ENCODE measurements around the gene SUN2.

Gene SUN2

DNA sequence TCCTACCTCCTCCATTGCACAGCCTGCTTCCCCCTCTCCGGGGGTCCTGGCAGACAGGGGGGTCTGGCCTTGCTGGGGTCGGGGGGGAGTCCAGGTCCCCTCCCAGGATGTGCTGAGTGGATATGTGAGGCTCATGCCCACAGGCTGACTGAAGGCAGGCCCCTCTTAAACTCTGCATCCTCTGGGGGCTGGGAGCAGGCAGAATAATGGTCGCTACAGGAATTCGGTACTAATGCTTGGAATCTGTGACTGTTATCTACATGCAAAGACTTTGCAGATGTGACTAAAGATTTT is 1.6 kb upstream of the SUN2 start:
- no peak for FAIRE-seq
- DNase-seq (ENCODE audit: insufficient read length, low spot score) = no peak
- TF ChIP-seq SPI1 (IDR thresholded peaks at IDR 0.05; ENCODE audit: low read depth, low read length) = no peak
- TF ChIP-seq POLR2AphosphoS5 (IDR thresholded peaks at IDR 0.05; ENCODE audit: low read depth, low read length) = no peak
- no peak for TF ChIP-seq POLR2A (IDR thresholded peaks at IDR 0.05; ENCODE audit: low read depth, low read length)
- TF ChIP-seq POU2F2 (IDR thresholded peaks at IDR 0.05; ENCODE audit: low read depth, low read length) = no peak

DNA sequence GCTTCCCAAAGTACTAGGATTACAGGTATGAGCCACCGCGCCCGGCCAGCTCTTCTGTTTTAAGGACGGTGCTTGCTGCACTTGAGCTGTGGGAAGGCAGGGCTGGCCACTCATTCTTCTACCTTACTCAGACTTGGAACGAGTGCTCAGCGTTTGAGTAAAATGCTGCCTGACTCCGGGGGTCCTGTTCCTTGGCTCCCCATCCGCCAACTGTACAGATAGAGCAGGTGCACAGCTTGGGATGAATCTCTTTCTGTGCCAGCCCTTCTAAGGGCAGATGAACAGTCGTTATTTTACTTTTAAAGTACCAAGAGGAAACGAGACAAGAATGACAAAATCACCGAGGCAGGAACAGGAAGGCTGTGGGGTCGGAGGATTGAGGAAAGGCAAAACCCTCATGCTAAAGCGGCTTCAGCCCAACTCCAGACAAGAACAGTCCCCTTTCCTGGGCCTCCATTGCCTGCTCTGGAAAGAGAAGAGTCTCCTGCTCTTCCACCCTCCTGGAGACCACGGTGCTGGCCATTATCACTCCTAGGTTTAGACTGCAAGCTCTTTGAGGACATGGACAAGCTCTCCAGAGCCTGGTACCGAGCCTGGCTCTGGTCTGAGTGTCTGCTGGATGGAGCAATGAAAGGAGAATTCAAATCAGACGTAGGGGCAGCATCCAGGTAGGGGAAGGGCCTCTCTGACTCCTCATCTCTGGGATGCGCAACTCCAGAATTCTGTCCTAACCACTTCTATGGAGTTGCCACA is 1.1 kb upstream of the SUN2 start:
- FAIRE-seq (peak; percentile 73), DNase-seq (ENCODE audit: insufficient read length, low spot score) (no peak)
- no peak for TF ChIP-seq TAF1 (IDR thresholded peaks at IDR 0.05; ENCODE audit: low read depth, low read length)
- TF ChIP-seq POLR2AphosphoS5 (IDR thresholded peaks at IDR 0.05; ENCODE audit: low read depth, low read length) = no peak
- no peak for TF ChIP-seq POLR2A (IDR thresholded peaks at IDR 0.05; ENCODE audit: low read depth, low read length)
- peak; percentile 23; the same call in 1 of the 2 replicates for TF ChIP-seq SPI1 (IDR thresholded peaks at IDR 0.05; ENCODE audit: low read depth, low read length)
- no peak for TF ChIP-seq POU2F2 (IDR thresholded peaks at IDR 0.05; ENCODE audit: low read depth, low read length)
- no peak for TF ChIP-seq PAX5 (IDR thresholded peaks at IDR 0.05; ENCODE audit: insufficient read depth, low read length, severe bottlenecking)

DNA sequence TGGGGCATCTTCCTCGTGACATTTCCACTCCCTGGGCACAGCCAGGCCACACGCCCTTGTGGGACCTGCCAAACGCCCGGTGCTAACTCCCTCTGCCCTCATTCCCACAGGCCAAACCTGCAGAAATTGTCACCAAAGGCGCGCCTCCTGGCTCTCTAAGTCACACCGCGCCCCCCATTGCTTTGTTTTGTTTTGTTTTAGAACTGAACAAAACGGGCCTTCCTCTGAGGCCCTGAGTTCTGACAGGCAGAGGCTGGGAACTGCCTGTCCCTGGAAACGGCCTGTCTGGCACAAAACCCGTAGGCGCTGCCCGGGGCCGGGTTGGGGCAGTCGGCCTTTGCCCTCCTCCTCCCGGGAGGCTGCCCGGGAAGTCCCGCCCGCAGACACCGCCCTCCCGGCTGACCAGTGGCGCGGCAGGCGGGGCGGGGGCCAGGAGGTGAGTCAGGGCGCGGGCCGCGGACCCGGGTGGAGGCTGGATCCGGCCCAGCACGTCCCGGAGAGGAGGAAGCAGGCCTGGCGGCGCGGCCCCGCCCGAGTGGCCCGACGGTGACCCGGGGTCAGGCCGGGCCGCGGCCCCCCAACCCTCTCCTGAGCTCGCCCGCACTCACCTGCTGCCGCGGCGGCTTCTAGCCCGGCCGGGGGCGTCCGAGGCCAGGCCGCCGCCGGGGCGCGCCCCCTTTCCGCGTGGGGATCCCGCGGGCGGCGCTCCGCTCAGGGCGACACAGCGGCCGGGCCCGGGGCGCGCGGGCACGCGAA is 465 bp downstream of the SUN2 start:
- TF ChIP-seq POLR2AphosphoS5 (IDR thresholded peaks at IDR 0.05; ENCODE audit: low read depth, low read length) = no peak
- peak; percentile 13 for FAIRE-seq
- no peak for DNase-seq (ENCODE audit: insufficient read length, low spot score)

DNA sequence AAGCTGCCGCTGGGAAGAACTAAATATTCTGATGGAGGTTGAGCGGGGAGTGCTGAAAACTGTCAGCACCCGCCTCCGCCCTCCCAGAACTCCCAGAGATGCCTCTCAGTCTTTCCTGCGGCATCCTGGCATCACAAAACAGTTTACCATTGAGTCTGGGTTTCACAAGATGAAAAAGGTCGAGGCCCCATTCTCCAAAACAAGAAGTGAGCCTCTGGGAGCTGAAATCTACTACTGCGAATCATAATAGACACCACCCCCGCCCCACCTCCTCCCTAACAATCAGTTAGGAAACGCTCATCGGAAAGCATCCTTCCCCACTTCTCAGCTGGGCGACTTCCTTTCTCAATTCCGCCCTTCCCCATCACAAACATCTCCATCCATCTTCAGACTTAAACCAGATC is 1.0 kb downstream of the SUN2 start:
- TF ChIP-seq POLR2AphosphoS5 (IDR thresholded peaks at IDR 0.05; ENCODE audit: low read depth, low read length) = no peak
- no peak for TF ChIP-seq PAX5 (IDR thresholded peaks at IDR 0.05; ENCODE audit: insufficient read depth, low read length, severe bottlenecking)
- no peak for TF ChIP-seq TAF1 (IDR thresholded peaks at IDR 0.05; ENCODE audit: low read depth, low read length)
- 0 out of 2 replicates have a peak, but pooled peaks have one; percentile 24 for TF ChIP-seq SPI1 (IDR thresholded peaks at IDR 0.05; ENCODE audit: low read depth, low read length)
- no peak for TF ChIP-seq POU2F2 (IDR thresholded peaks at IDR 0.05; ENCODE audit: low read depth, low read length)
- DNase-seq (ENCODE audit: insufficient read length, low spot score) (no peak), FAIRE-seq (no peak)

DNA sequence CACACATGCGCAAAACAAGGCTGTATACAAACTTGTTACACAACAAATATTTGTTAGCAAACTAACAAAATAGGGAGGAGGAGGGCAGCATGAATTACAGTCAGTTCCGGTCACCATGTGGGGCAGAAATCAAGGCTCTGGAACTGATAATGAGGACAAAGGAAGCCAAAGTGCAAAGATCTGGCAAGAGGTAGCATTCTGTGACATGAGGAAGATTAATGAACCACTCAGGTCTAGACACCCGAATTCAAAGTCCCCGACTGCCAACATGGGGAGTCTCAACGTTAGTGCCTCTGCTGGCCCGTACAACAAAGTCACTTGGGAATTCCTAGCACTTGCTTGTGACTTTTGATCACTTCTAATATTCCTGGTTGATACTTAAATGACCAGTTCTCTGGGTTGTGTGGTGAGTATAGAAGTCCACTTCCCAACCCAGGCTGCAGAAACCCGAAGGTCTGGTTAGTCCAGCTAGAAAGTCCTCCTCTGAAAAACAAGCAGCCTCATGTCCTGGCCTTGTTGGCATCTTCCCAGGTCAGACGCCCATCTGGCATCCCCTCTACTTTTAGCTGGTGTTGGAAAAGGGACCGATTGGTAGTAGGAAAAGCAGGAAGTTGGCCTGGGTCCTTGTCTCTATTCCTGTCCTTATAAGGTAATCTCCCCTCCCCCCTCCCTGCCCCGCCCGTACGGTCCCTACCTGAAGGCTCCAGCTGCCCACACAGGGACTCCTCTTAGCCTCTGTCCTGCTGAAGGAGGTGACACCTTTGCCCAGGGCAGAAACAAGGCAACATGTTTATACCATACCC is 1.6 kb downstream of the SUN2 start:
- peak; percentile 75 for FAIRE-seq
- no peak for DNase-seq (ENCODE audit: insufficient read length, low spot score)
- no peak for TF ChIP-seq POU2F2 (IDR thresholded peaks at IDR 0.05; ENCODE audit: low read depth, low read length)
- TF ChIP-seq PAX5 (IDR thresholded peaks at IDR 0.05; ENCODE audit: insufficient read depth, low read length, severe bottlenecking) = no peak
- TF ChIP-seq POLR2AphosphoS5 (IDR thresholded peaks at IDR 0.05; ENCODE audit: low read depth, low read length) = no peak
- no peak for TF ChIP-seq POLR2A (IDR thresholded peaks at IDR 0.05; ENCODE audit: low read depth, low read length)
- TF ChIP-seq TAF1 (IDR thresholded peaks at IDR 0.05; ENCODE audit: low read depth, low read length) = no peak
- no peak for TF ChIP-seq SPI1 (IDR thresholded peaks at IDR 0.05; ENCODE audit: low read depth, low read length)

GRCh38 chr22:38751422-38752346 is 4.1 kb downstream of the SUN2 start:
- DNase-seq (ENCODE audit: insufficient read length, low spot score) (peak; percentile 81), FAIRE-seq (peak; percentile 97)
- peak; percentile 63 for TF ChIP-seq TAF1 (IDR thresholded peaks at IDR 0.05; ENCODE audit: low read depth, low read length)
- TF ChIP-seq POLR2AphosphoS5 (IDR thresholded peaks at IDR 0.05; ENCODE audit: low read depth, low read length) = no peak
- no peak for TF ChIP-seq PAX5 (IDR thresholded peaks at IDR 0.05; ENCODE audit: insufficient read depth, low read length, severe bottlenecking)
- peak; percentile 97 for TF ChIP-seq SPI1 (IDR thresholded peaks at IDR 0.05; ENCODE audit: low read depth, low read length)
- TF ChIP-seq POU2F2 (IDR thresholded peaks at IDR 0.05; ENCODE audit: low read depth, low read length) = no peak
- peak; percentile 48; the same call in 1 of the 2 replicates for TF ChIP-seq POLR2A (IDR thresholded peaks at IDR 0.05; ENCODE audit: low read depth, low read length)

DNA sequence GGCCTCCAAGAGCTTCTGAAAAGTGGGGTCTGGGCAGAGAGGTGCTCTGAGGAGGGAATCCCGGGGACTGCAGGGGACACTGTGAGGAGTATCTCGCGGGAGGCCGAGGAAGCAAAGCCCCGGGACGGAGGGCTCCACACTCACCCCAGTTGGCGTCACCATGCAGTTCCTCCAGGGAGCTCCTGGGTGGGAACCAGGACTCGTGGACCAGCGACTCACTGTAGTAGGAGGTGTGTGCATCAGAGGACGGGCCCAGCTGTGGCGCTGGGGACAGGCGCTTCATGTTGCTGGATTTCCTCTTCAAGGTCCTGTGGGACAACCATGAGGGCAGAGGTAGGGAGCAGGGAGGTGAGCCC is 4.8 kb downstream of the SUN2 start:
- DNase-seq (ENCODE audit: insufficient read length, low spot score) (no peak), FAIRE-seq (no peak)
- TF ChIP-seq PAX5 (IDR thresholded peaks at IDR 0.05; ENCODE audit: insufficient read depth, low read length, severe bottlenecking) (no peak), POU2F2 (IDR thresholded peaks at IDR 0.05; ENCODE audit: low read depth, low read length) (no peak), SPI1 (IDR thresholded peaks at IDR 0.05; ENCODE audit: low read depth, low read length) (no peak), POLR2A (IDR thresholded peaks at IDR 0.05; ENCODE audit: low read depth, low read length) (no peak), TAF1 (IDR thresholded peaks at IDR 0.05; ENCODE audit: low read depth, low read length) (no peak), POLR2AphosphoS5 (IDR thresholded peaks at IDR 0.05; ENCODE audit: low read depth, low read length) (no peak)

GRCh38 chr22:38750638-38751037 is 5.2 kb downstream of the SUN2 start:
- TF ChIP-seq SPI1 (IDR thresholded peaks at IDR 0.05; ENCODE audit: low read depth, low read length) (no peak), POLR2AphosphoS5 (IDR thresholded peaks at IDR 0.05; ENCODE audit: low read depth, low read length) (no peak), TAF1 (IDR thresholded peaks at IDR 0.05; ENCODE audit: low read depth, low read length) (no peak), POU2F2 (IDR thresholded peaks at IDR 0.05; ENCODE audit: low read depth, low read length) (no peak), POLR2A (IDR thresholded peaks at IDR 0.05; ENCODE audit: low read depth, low read length) (no peak), PAX5 (IDR thresholded peaks at IDR 0.05; ENCODE audit: insufficient read depth, low read length, severe bottlenecking) (no peak)
- DNase-seq (ENCODE audit: insufficient read length, low spot score) (no peak), FAIRE-seq (no peak)

Measured in GM12891 (cell line).